Stimulated activated memory B cell treated with anti-CD40 and anti-IgM and Interleukin-4, amounts not matched to agents 10 μg/mL and 1 μg/mL and 100 μg/mL, for 72 hours (primary cell): ENCODE results near the gene ODC1.

Source experiments
- ATAC-seq: fragments of 150-1000 bp; cut with Tn5 transposase; 2 replicates; pipeline ENCODE4 v1.10.0; 2021
- H3K27ac Mint-ChIP-seq: one replicate; pipeline ENCODE4 v1.8.0; 2022; ENCODE audit warnings: mild to moderate bottlenecking, mixed read lengths
- H3K27me3 Mint-ChIP-seq: one replicate; pipeline ENCODE4 v1.8.0; 2022; ENCODE audit warnings: mixed read lengths
- H3K36me3 Mint-ChIP-seq: one replicate; pipeline ENCODE4 v1.8.0; 2022; ENCODE audit warnings: mixed read lengths
- H3K4me1 Mint-ChIP-seq: one replicate; pipeline ENCODE4 v1.8.0; 2022; ENCODE audit warnings: mixed read lengths
- H3K4me3 Mint-ChIP-seq: one replicate; pipeline ENCODE4 v1.8.0; 2022; ENCODE audit warnings: mild to moderate bottlenecking, moderate library complexity, mixed read lengths
- H3K9me3 Mint-ChIP-seq: one replicate; pipeline ENCODE4 v1.8.0; 2022; ENCODE audit warnings: mixed read lengths

The ODC1 gene

GRCh38 chr2:10410001-10410822, 37.9 kb downstream of the ODC1 start:
- H3K27ac Mint-ChIP-seq: peak overlapping the region; percentile 77

GRCh38 chr2:10408649-10409579, 39.2 kb downstream of the ODC1 start:
- Mint-ChIP-seq H3K4me1 (peaks cover 85% of the 10 kb centered on the region), H3K27ac (peak overlapping the region; percentile 77), H3K4me3 (peak overlapping the region; percentile 69), H3K9me3 (peaks cover 6% of the 10 kb centered on the region), H3K27me3 (no peaks in the 10 kb centered on the region), H3K36me3 (peaks cover 15% of the 10 kb centered on the region)
- peak; percentile 80 for ATAC-seq

More at GRCh38 chr2:10410001-10410822, 37.9 kb downstream of the ODC1 start:
- no peaks in the 10 kb centered on the region for H3K27me3 Mint-ChIP-seq
- H3K4me1 Mint-ChIP-seq: peaks cover 91% of the 10 kb centered on the region
- peak; percentile 90 for ATAC-seq
- H3K4me3 Mint-ChIP-seq: peak overlapping the region; percentile 68
- H3K36me3 Mint-ChIP-seq: peaks cover 10% of the 10 kb centered on the region
- peaks cover 6% of the 10 kb centered on the region for H3K9me3 Mint-ChIP-seq

GRCh38 chr2:10407841-10408648, 40.1 kb downstream of the ODC1 start:
- H3K27me3 Mint-ChIP-seq: no peaks in the 10 kb centered on the region
- H3K4me1 Mint-ChIP-seq: peaks cover 76% of the 10 kb centered on the region
- H3K9me3 Mint-ChIP-seq: peaks cover 6% of the 10 kb centered on the region
- peak overlapping the region; percentile 77 for H3K27ac Mint-ChIP-seq
- H3K36me3 Mint-ChIP-seq: peaks cover 17% of the 10 kb centered on the region
- ATAC-seq: peak; percentile 65
- peak overlapping the region; percentile 69 for H3K4me3 Mint-ChIP-seq

- no peak for ATAC-seq
- H3K4me3 Mint-ChIP-seq: peak overlapping the region; percentile 69
- H3K9me3 Mint-ChIP-seq: peaks cover 2% of the 10 kb centered on the region
- peak overlapping the region; percentile 77 for H3K27ac Mint-ChIP-seq
- H3K27me3 Mint-ChIP-seq: no peaks in the 10 kb centered on the region
- H3K36me3 Mint-ChIP-seq: peaks cover 11% of the 10 kb centered on the region
- peaks cover 70% of the 10 kb centered on the region for H3K4me1 Mint-ChIP-seq
Observed at GRCh38 chr2:10407432-10407831, 40.7 kb downstream of the ODC1 start.

- no peak overlapping the region for H3K4me3 Mint-ChIP-seq
- H3K4me1 Mint-ChIP-seq: peaks cover 64% of the 10 kb centered on the region
Observed at GRCh38 chr2:10406491-10407188, 41.5 kb downstream of the ODC1 start.

GRCh38 chr2:10406016-10406415, 42.1 kb downstream of the ODC1 start:
- ATAC-seq: no peak
- Mint-ChIP-seq H3K4me1 (peaks cover 64% of the 10 kb centered on the region), H3K4me3 (no peak overlapping the region), H3K27ac (peak overlapping the region; percentile 77), H3K36me3 (peaks cover 10% of the 10 kb centered on the region), H3K9me3 (no peaks in the 10 kb centered on the region), H3K27me3 (no peaks in the 10 kb centered on the region)

More at GRCh38 chr2:10406491-10407188, 41.5 kb downstream of the ODC1 start:
- H3K36me3 Mint-ChIP-seq: peaks cover 8% of the 10 kb centered on the region
- H3K27ac Mint-ChIP-seq: peak overlapping the region; percentile 77
- H3K9me3 Mint-ChIP-seq: no peaks in the 10 kb centered on the region
- no peaks in the 10 kb centered on the region for H3K27me3 Mint-ChIP-seq
- no peak for ATAC-seq

- Mint-ChIP-seq H3K4me1 (peaks cover 64% of the 10 kb centered on the region), H3K36me3 (peaks cover 15% of the 10 kb centered on the region), H3K27ac (no peak overlapping the region), H3K4me3 (no peak overlapping the region), H3K27me3 (no peaks in the 10 kb centered on the region), H3K9me3 (no peaks in the 10 kb centered on the region)
- no peak for ATAC-seq
Observed at GRCh38 chr2:10405448-10405847, 42.7 kb downstream of the ODC1 start.

GRCh38 chr2:10404324-10405143, 43.6 kb downstream of the ODC1 start:
- Mint-ChIP-seq H3K27ac (peak overlapping the region; percentile 70), H3K4me1 (peaks cover 64% of the 10 kb centered on the region), H3K9me3 (no peaks in the 10 kb centered on the region), H3K4me3 (no peak overlapping the region), H3K36me3 (peaks cover 24% of the 10 kb centered on the region), H3K27me3 (no peaks in the 10 kb centered on the region)
- ATAC-seq: no peak

- no peaks in the 10 kb centered on the region for H3K9me3 Mint-ChIP-seq
- H3K4me3 Mint-ChIP-seq: no peak overlapping the region
- no peak for ATAC-seq
- no peaks in the 10 kb centered on the region for H3K27me3 Mint-ChIP-seq
- peaks cover 32% of the 10 kb centered on the region for H3K36me3 Mint-ChIP-seq
- no peak overlapping the region for H3K27ac Mint-ChIP-seq
- H3K4me1 Mint-ChIP-seq: peaks cover 51% of the 10 kb centered on the region
Observed at GRCh38 chr2:10402653-10403215, 45.4 kb downstream of the ODC1 start.

- Mint-ChIP-seq H3K36me3 (peaks cover 32% of the 10 kb centered on the region), H3K9me3 (no peaks in the 10 kb centered on the region), H3K27me3 (no peaks in the 10 kb centered on the region), H3K4me1 (peaks cover 49% of the 10 kb centered on the region), H3K4me3 (no peak overlapping the region), H3K27ac (peak overlapping the region; percentile 79)
- no peak for ATAC-seq
Observed at GRCh38 chr2:10402062-10402585, 46.0 kb downstream of the ODC1 start.

GRCh38 chr2:10400978-10401951, 46.9 kb downstream of the ODC1 start:
- Mint-ChIP-seq H3K27me3 (no peaks in the 10 kb centered on the region), H3K27ac (peak overlapping the region; percentile 79), H3K4me1 (peaks cover 48% of the 10 kb centered on the region), H3K9me3 (no peaks in the 10 kb centered on the region), H3K36me3 (peaks cover 32% of the 10 kb centered on the region), H3K4me3 (no peak overlapping the region)
- ATAC-seq: no peak

- Mint-ChIP-seq H3K4me3 (no peak overlapping the region), H3K27ac (peak overlapping the region; percentile 79), H3K36me3 (peaks cover 32% of the 10 kb centered on the region), H3K9me3 (no peaks in the 10 kb centered on the region), H3K27me3 (no peaks in the 10 kb centered on the region), H3K4me1 (peaks cover 51% of the 10 kb centered on the region)
- ATAC-seq: peak; percentile 54
Observed at GRCh38 chr2:10400568-10400977, 47.6 kb downstream of the ODC1 start.
